HUES64 (cell line): Measurements from ENCODE around the gene RPS19BP1.

Source experiments
- H3K27ac ChIP-seq: 2 replicates; pipeline ENCODE4 v1.7.0; 2013; ENCODE audit warnings: low read depth, low read length, inconsistent platforms
- H3K27me3 ChIP-seq: 2 replicates; pipeline ENCODE4 v1.6.1; 2013; ENCODE audit warnings: mild to moderate bottlenecking, low read length; ENCODE audit not compliant: insufficient read depth
- H3K36me3 ChIP-seq: 2 replicates; pipeline ENCODE4 v1.6.1; 2013; ENCODE audit warnings: mild to moderate bottlenecking, low read length; ENCODE audit not compliant: insufficient read depth
- H3K4me1 ChIP-seq: 2 replicates; pipeline ENCODE4 v1.6.1; 2013; ENCODE audit warnings: mild to moderate bottlenecking, low read length, moderate library complexity; ENCODE audit not compliant: insufficient read depth
- H3K4me3 ChIP-seq: 2 replicates; pipeline ENCODE4 v1.5.1; 2013; ENCODE audit warnings: mild to moderate bottlenecking, low read length, moderate library complexity
- H3K9ac ChIP-seq: 2 replicates; pipeline ENCODE4 v1.6.1; 2013; ENCODE audit warnings: mild to moderate bottlenecking, low read depth, low read length
- H3K9me3 ChIP-seq: 2 replicates; pipeline ENCODE4 v1.6.1; 2013; ENCODE audit warnings: low read depth, low read length; ENCODE audit not compliant: insufficient read depth
- WGBS: fragments of 150-250, 120-280 bp; methylation state at CpG from one replicate; pipeline ENCODE4 v1.1.7; 2013; ENCODE audit warnings: missing lambda C conversion rate; 5-methylcytosine and 5-hydroxymethylcytosine counted together

The RPS19BP1 gene

DNA sequence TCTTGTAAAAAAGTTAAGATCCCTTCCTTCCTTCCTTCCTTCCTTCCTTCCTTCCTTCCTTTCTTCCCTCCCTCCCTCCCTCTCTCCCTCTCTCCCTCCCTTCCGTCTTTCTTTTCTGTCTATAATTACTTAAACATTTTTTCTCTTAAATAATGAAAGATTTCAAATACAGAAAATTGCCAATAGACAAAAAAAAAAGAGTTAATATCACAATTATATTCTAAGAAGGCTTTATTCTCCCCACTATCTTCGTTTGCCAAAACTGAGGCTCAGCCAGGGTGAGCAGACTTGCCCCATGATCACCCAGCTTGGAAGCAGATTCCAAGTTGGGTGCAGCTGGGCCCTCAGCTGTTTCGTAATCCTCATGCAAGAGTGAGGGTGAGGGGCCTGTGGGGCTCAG, 37.7 kb upstream of the RPS19BP1 start:
- Histone ChIP-seq H3K4me3 (no peak overlapping the region), H3K27ac (no peak overlapping the region), H3K4me1 (peaks cover 3% of the 10 kb centered on the region; the same call in 1 of the 2 replicates), H3K9ac (no peak overlapping the region), H3K27me3 (no peaks in the 10 kb centered on the region), H3K36me3 (no peaks in the 10 kb centered on the region), H3K9me3 (no peaks in the 10 kb centered on the region)
- WGBS, result 95% methylated on average over 2 of the region's 3 CpGs

DNA sequence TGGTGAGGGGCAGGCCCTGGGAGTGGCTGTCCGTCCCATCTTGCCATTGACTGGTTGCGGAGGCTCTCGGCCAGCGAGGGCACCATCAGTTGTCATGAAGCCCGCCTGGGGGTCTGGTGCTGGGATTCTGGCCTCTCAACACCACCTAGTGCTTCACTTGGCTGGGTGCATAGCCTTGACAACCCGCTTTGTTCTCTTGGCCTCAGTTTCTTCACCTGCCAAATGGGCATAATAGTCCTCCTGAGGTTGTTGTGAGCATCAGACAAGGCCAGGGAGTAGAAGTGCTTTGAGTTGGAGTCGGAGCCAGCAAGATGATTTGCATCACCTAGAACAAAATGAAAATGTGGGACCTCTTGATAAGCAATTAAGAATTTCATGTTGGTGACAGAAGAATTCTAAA, 36.5 kb upstream of the RPS19BP1 start:
- Histone ChIP-seq H3K27ac (no peak overlapping the region), H3K27me3 (no peaks in the 10 kb centered on the region), H3K4me1 (peaks cover 3% of the 10 kb centered on the region; the same call in 1 of the 2 replicates), H3K36me3 (no peaks in the 10 kb centered on the region), H3K9ac (no peak overlapping the region), H3K9me3 (no peaks in the 10 kb centered on the region), H3K4me3 (no peak overlapping the region)
- 97% methylated on average over 7 of the region's 7 CpGs for WGBS

DNA sequence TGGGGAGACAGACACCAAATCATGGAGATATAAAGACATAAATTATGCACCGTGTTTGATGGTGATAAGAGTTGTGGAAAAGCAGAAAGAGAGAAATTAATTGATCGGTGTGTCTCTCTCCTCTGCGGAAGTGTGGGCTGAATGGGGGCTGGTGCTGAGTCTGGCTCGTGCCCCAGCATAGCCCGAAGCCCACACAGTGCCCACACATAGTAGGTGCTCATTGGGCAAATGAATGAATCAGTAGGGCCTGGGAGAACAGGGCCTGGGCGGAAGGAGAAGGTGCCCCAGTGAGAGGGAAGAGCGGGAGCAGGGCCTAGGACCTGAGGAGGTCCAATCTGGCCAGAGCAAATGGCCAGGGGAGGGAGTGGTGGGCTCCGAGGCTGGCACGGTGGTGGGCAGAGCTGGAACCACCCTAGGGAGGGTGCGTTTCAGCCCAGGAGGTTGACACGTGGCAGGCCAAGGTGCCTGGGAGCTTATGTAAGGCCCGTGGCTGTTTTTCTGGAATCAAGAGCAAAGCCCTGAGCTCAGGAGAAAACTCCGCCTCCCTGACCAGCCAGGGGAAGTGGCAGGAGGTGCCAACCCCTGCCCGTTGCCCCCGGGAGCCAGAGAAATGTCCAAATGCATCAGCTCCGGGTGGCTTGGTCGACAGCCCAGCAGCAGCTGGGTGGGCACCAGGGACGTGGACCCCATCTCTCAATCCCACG, 35.9 kb upstream of the RPS19BP1 start:
- H3K4me3 ChIP-seq, result no peak overlapping the region
- H3K4me1 ChIP-seq, result peaks cover 3% of the 10 kb centered on the region; the same call in 1 of the 2 replicates
- no peaks in the 10 kb centered on the region for H3K36me3 ChIP-seq
- H3K27ac ChIP-seq, result no peak overlapping the region
- 92% methylated on average over 19 of the region's 19 CpGs for WGBS
- H3K27me3 ChIP-seq, result no peaks in the 10 kb centered on the region
- no peak overlapping the region for H3K9ac ChIP-seq
- no peaks in the 10 kb centered on the region for H3K9me3 ChIP-seq

DNA sequence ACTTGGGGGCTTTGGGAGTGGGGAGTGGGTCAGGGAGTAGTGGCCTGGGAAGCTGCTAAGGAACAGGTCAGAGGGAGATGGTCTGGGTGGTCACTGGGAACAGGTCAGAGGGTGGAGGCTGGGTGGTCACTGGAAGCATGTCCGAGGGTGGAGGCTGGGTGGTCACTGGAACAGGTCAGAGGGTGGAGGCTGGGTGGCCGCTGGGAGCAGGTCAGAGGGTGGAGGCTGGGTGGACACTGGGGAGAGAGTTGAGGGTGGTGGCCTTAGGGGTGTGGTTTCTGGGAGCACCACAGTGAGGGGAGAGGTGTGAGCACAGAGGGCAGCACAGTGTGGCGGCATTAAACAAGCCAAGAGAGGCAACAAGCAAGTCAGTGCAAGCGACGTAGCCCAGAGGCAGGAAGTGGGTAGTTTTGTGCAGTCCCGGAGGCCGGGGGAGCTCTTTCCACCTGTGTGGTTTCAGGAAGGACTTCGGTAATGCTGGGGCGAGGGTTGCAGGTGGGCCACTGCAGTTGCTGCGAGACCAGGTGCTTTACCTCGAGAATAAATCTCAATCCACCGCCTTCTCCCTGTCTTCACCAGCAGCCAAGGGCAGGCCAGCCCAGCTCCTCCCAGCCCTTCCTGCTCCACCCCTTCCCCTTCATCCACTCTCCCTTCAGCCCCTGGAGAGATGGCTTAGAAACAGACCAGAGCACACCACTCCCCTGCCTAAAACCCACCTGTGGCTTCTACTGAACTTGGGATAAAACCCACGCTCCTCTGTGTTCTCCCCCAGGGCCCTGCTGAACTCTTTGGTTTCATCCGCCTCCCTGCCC, 34.8 kb upstream of the RPS19BP1 start:
- WGBS, result 84% methylated on average over 14 of the region's 14 CpGs
- no peaks in the 10 kb centered on the region for H3K36me3 ChIP-seq
- no peaks in the 10 kb centered on the region for H3K9me3 ChIP-seq
- no peak overlapping the region for H3K4me3 ChIP-seq
- H3K9ac ChIP-seq, result no peak overlapping the region
- H3K4me1 ChIP-seq, result peaks cover 3% of the 10 kb centered on the region; the same call in 1 of the 2 replicates
- no peak overlapping the region for H3K27ac ChIP-seq
- no peaks in the 10 kb centered on the region for H3K27me3 ChIP-seq

DNA sequence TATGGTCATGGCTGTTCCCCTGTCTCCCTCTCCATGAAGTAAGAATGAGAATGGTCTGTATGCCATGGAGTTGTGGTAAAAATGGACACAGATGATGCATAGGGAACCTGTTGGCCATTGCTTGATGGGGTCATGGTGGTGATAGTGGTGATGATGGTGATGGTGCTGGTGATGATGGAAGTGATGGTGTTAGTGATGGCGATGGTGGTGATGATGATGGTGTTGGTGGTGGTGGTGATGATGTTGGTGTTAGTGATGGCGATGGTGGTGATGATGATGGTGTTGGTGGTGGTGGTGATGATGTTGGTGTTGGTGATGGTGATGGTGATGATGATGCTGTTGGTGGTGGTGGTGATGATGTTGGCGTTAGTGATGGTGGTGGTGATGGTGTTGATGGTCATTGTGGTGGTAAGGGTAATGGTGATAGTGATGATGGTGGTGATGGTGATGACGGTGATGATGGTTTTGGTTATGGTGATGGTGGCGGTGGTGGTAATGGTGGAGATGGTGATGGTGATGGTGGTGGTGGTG, 32.9 kb upstream of the RPS19BP1 start:
- 97% methylated on average over 5 of the region's 5 CpGs for WGBS
- H3K9ac ChIP-seq, result no peak overlapping the region
- H3K36me3 ChIP-seq, result no peaks in the 10 kb centered on the region
- H3K4me3 ChIP-seq, result no peak overlapping the region
- no peak overlapping the region for H3K27ac ChIP-seq
- no peaks in the 10 kb centered on the region for H3K9me3 ChIP-seq
- peaks cover 13% of the 10 kb centered on the region for H3K27me3 ChIP-seq
- H3K4me1 ChIP-seq, result peaks cover 3% of the 10 kb centered on the region; the same call in 1 of the 2 replicates

DNA sequence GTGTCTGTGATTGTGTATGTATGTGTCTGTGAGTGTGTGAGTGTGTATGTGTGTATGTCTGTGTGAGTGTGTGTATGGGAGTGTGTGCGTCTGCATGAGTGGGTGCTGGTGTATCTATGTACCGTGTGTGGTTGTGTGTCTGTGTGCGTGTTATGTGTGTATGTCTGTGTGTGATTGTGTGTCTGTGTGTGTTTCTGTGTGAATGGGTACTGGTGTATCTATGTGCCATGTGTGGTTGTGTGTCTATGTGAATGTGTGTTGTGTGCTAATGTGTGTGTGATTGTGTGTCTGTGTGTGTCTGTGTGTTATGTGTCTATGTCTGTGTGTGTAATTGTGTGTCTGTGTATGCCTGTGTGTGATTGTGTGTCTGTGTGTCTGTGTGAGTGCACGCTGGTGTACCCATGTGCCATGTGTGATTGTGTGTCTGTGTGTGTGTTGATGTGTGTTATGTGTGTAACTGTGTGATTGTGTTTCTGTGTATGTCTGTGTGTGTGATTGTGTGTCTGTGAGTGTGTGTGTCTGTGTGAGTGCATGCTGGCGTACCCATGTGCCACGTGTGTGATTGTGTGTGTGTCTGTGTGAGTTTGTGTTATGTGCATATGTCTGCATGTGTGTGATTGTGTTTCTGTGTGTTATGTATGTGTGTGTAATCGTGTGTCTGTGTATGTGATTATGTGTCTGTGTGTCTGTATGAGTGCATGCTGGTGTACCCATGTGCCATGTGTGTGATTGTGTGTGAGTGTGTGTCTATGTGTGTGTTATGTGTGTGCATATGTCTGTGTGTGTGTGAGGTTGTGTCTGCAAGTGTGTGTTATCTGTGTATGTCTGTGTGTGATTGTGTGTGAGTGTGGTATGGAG, 31.3 kb upstream of the RPS19BP1 start:
- peaks cover 3% of the 10 kb centered on the region; the same call in 1 of the 2 replicates for H3K4me1 ChIP-seq
- no peak overlapping the region for H3K4me3 ChIP-seq
- no peak overlapping the region for H3K27ac ChIP-seq
- H3K36me3 ChIP-seq, result no peaks in the 10 kb centered on the region
- WGBS, result 90% methylated on average over 7 of the region's 7 CpGs
- no peaks in the 10 kb centered on the region for H3K9me3 ChIP-seq
- H3K27me3 ChIP-seq, result peaks cover 25% of the 10 kb centered on the region
- H3K9ac ChIP-seq, result no peak overlapping the region

DNA sequence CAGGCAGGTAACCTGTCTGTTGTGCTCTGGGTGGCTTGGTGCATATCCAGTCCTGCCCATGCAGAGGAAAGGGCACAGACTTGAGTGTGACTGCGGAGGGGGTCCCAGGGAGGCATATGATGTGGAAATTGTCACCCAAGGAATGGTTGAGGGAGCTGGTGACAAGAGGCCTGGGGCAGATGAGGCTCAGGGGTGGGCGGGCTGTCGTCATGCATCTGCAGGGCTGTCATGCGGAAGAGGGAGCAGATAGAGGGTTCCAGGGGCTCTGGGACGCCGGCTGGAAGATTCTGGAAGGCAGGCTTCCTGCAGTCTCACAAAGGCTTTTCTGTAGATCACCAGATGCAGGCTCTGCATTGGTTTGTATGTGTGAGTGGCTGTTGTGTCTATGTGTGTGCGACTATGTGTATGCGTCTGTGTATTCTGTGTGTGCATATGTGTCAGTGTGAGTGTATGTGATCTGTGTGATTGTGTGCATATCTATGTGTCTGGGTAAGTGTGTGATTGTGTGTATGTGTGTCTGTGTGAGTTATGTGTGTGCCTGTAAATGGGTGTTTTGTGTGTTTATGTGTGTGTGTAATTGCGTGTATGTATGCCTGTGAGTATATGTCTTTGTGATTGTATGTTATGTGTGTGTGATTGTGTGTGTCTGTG, 30.4 kb upstream of the RPS19BP1 start:
- Histone ChIP-seq H3K9ac (no peak overlapping the region), H3K9me3 (no peaks in the 10 kb centered on the region), H3K36me3 (no peaks in the 10 kb centered on the region), H3K4me3 (no peak overlapping the region), H3K4me1 (peaks cover 3% of the 10 kb centered on the region; the same call in 1 of the 2 replicates), H3K27me3 (peaks cover 34% of the 10 kb centered on the region), H3K27ac (no peak overlapping the region)
- WGBS, result 82% methylated on average over 9 of the region's 9 CpGs

DNA sequence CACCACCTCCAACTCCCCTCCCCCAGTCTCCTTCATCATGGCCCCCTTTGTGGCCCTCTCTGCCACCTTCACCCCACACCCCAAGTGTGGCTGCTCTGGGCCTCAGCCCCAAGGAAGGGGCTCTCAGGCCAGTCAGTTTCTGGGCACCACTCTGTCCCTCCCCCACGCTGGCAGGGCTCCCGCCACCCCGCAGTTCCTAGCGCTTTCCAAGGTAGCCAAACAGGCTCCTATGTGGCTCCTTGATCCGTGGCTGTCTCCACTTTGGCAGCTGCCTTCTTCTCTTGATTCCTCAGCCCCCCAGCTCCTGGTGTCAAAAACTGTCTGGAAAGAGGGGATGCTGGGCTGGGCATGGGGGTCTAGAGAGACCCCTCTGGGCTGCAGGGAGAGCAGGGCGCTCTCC, 27.6 kb upstream of the RPS19BP1 start:
- Histone ChIP-seq H3K9me3 (no peaks in the 10 kb centered on the region), H3K4me3 (no peak overlapping the region), H3K4me1 (0 out of 2 replicates have a peak, but pooled peaks cover 4% of the 10 kb centered on the region), H3K27me3 (peaks cover 60% of the 10 kb centered on the region), H3K9ac (no peak overlapping the region), H3K27ac (no peak overlapping the region), H3K36me3 (no peaks in the 10 kb centered on the region)
- 72% methylated on average over 6 of the region's 6 CpGs for WGBS

DNA sequence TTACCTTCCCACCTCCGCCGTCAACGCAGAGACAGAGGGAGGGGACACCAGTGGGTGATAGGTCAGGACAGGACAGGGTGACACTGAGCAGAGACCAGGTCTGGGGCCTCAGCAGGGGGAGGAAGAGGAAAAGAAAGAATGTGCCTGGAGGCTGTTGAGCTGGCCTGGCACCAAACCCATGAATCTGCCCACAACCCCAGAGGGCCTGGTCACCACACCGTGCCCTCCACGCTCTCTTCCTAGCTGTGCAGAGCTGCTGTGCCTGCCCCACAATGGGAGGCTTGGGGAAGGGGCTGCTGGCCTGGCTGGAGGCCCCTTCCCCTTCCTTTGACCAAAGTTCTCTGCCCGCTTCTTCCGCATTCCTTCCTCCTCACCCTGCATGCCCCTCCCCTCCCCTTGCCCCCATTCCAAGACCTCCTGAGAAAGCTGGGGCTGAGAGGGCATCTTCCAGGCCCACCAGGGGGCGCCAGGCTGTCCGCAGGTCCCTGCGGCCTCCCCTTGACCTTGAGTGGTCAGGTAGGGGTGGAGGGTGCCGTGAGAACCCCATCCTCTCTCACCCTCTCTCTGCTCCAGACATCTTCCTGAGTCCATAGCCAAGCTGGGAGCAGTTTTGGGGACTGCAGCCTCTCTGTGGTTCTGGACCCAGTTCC, 27.0 kb upstream of the RPS19BP1 start:
- no peak overlapping the region for H3K27ac ChIP-seq
- H3K4me1 ChIP-seq, result 0 out of 2 replicates have a peak, but pooled peaks cover 4% of the 10 kb centered on the region
- no peaks in the 10 kb centered on the region for H3K9me3 ChIP-seq
- no peaks in the 10 kb centered on the region for H3K36me3 ChIP-seq
- no peak overlapping the region for H3K9ac ChIP-seq
- 61% methylated on average over 9 of the region's 11 CpGs for WGBS
- H3K4me3 ChIP-seq, result no peak overlapping the region
- H3K27me3 ChIP-seq, result peaks cover 62% of the 10 kb centered on the region

DNA sequence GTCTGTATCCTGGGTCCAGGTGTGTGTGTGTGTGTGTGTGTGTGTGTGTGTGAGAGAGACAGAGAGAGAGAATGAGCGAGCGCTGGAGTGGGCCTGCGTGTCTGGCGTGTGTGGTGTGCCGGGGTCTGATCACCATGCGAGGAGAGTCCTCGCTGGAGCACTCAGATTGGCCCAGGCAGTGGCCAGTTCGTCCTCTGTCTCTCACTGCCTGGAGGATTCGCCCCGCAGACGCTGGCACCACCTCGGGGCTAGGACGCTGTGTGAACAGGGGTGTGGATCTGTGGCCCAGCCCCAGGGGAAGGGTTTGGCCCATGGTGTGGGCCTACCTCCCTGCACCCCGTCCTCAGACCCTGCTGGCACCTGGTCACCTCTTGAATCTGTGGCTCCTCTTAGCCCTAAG, 26.4 kb upstream of the RPS19BP1 start:
- 0 out of 2 replicates have a peak, but pooled peaks cover 4% of the 10 kb centered on the region for H3K4me1 ChIP-seq
- H3K27ac ChIP-seq, result no peak overlapping the region
- no peaks in the 10 kb centered on the region for H3K36me3 ChIP-seq
- H3K4me3 ChIP-seq, result no peak overlapping the region
- WGBS, result 85% methylated on average over 14 of the region's 14 CpGs
- H3K9ac ChIP-seq, result no peak overlapping the region
- H3K27me3 ChIP-seq, result peaks cover 68% of the 10 kb centered on the region
- H3K9me3 ChIP-seq, result no peaks in the 10 kb centered on the region
